ENCODE data around the gene DLG5.
A peak's percentile ranks its signal among the peaks of the same experiment; 100 is the strongest.

The DLG5 gene

DNA sequence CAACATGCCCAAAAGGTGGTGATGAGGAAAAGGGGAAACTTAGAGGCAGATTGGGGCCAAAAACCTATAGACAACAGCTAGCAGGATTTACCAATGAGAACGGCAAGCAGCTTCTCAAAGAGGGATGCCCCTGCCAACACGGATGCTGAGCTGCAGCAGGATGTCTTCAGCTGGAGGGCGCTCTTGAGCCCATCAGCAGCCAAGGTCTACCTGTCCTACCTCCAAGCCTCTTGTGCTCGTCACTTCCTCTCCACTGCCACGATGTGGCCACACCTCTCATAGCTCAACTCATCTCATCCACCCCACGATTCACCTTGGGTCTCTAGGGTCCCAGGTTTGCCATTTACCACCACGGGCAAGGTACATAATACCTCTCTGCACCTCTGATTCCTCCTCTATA is 36.5 kb downstream of the DLG5 start:
- ATAC-seq = no peak

DNA sequence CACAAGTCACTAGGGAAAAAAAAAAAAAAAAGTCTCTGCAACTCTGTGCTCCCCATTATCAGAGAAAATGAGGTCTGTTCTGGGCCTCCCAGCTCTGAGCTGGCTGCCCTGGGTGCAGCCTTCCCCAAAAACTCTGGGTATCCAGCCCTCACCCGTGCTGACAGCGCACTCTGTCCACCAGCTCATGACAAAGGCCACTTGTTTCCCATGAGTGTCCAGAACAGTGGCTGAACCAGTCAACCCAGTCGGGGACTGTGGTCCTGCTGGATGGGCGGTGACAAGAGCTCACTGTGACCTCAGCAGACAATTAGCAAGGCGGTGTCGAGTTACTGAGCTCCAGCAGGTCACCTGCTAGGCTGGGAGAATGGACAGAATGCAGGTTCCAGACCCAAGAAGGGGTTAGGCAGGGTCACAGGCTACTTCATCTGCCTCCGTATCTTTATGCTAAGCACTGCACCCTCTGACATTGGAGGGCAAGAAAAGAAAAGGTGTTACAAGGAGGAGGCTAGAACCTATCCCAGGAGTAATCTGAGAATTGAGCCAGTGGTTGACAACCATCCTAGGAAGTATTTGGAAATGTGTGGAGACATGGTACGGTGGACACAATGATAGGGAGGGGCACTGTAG is 37.2 kb downstream of the DLG5 start:
- no peak for ATAC-seq

DNA sequence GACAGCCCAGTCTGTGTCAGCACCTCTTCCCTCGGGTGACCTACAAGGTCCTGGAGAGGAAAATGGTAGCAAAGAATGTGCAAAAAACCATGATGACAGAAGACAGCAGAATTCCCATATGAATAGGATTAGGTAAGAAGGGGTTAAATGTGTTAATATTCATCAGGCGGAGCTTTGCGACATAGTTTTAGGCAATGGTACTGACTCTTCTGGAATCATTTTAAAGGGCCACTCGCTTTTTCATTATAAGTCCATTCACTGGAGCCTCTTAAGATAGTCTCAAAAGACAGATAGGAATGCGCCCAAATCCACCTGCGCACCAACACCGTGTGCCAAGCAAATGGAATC is 38.2 kb downstream of the DLG5 start:
- no peak for ATAC-seq

DNA sequence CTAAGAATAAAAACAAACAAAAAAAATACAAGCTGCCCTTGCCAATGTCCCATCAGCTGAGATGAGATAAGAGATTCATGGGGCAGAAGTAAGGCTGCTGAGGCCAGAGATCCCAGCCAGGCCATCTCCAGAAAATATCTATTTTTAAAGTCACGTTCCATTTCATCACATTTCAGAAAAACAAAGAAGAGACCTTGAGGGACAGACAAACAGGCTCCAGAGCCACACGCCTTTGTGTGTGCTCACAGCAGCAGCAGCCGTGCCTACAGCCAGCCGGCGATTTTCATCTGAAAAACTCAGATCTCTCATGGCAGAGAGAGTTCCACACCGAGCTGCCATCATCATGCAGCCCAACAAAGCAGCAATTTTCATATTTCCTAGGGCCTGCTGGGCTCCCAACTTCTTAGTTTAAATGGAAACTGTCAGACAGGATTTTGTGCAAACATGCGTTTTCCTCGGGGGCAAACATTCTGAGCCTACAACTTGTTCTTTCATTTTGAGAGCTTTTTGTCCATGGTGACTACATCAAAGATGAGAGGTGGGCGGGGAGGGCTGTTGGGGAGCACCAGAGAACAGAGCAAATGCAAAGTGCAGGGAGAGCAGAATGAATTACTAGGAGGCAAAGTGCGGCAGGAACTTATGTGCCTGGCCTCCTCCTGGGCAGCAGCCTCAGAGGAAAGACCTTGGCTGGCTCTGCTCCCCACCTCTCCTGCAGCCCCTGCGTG is 38.8 kb downstream of the DLG5 start:
- ATAC-seq = no peak

DNA sequence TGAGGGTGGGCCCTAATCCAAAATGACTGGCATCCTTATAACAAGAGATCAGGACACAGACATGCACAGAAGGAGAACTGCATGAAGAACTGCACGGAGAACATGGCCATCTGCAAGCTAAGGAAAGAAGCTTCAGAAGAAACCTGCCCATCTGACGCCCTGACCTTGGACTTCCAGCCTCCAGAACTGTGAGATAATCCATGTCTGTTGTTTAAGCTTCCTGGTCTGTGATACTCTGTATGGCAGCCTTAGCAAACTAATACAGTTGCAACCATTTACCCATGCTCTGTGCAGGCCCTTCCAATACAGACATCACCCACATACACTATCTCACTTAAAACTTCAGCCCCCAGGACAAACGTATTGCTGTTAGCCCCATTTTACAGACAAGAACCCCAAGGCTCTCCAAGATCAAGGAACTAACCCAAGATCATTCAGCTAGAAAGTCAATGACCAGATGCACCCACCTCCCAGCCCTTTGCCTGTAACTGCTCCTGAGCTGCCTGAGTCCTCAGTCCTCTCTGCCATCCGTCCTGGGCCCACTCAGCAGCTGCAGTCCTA is 39.7 kb downstream of the DLG5 start:
- no peak for ATAC-seq

DNA sequence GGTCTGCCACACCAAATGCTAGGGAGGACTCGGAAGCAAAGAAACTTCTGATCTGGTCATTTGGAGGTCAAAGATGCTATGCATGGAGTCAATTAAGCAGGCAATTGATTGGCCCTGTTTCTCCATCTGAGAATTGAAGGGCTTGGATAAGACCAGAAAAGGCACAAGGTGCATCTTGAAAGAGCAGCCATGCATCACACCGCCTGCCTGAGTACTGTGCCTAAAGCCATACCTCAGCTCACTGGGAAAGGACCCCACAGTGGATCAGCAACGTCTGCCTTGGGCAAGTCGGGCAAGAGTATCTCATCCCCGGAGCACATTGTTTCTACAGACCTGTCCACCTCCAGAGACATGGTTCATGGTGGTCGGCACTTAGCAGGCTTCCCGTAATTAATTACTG is 42.4 kb downstream of the DLG5 start:
- no peak for ATAC-seq

DNA sequence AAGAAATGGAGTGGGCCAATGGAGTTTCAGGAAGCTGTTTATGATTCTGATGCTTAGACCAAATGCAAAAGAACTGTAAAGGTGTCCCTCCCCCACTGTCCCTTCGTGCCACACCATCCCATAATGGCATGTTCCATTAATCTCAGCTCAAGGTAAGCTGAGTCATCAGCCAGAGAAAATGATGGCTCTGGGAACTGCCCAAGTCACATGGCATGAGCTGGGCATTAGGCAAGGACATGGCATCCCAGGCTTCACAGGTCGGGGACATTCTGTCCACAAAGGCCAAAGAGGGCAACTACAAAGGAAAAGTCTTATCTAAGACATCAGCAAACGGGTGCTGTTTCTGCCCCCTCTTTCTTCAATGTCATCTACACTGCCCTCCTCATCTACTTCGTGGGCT is 44.9 kb downstream of the DLG5 start:
- ATAC-seq = no peak

DNA sequence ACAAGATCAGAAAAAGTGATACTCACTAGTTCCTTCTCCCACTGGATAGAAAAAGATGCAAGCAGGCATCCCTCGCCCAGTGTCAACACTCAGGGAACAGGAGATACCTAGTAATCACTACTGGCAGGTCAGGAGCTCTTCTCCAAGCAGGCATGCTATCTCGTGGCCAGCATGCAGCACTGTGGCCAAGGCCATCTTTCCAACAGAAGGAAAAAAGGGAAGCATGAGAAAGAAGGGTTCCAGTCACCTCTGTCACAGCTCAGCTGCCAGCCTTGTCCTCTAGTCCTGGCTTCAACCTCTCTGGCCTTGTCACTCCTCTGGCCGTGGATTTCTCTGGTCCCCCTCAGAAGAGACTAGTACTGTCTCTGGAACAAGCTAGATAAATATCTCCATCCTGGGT is 45.3 kb downstream of the DLG5 start:
- no peak for ATAC-seq

DNA sequence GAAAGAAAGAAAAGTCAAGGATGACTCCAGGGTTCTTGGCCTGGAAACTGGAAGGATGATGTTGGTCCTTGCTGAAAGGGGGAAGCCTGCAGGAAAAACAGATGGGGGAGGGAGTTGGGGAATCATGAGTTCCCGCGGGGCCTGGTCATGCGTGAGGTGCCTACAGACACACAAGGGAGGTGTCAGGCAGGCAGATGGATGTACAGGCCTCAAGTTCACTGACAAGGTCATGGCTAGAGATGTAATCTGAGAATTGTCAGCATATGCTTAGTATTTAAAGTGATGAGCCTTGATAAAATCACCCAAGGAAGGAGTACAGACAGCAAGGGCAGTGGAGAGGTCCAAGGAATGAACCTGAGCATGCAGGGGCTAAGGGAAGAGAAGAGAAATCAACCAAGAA is 46.8 kb downstream of the DLG5 start:
- no peak for ATAC-seq

DNA sequence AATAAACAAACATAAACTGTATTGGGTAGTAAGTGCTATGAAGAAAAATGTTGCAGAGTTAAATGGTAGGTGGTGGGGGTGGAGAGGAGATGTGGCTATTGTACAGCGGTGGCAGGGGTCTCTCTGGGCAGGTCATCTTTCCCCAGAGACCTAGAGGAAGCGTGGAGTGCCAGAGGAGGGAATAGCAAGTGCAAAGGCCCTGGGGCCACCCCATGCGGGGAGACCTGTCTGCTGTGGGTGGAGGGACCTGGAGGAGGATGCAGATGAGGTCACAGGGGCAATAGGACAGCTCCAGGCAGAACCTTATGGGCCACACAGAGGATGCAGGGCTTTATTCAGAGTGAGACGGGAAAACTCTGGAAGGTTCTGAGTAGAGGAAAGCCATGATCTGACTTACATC is 47.5 kb downstream of the DLG5 start:
- no peak for ATAC-seq

DNA sequence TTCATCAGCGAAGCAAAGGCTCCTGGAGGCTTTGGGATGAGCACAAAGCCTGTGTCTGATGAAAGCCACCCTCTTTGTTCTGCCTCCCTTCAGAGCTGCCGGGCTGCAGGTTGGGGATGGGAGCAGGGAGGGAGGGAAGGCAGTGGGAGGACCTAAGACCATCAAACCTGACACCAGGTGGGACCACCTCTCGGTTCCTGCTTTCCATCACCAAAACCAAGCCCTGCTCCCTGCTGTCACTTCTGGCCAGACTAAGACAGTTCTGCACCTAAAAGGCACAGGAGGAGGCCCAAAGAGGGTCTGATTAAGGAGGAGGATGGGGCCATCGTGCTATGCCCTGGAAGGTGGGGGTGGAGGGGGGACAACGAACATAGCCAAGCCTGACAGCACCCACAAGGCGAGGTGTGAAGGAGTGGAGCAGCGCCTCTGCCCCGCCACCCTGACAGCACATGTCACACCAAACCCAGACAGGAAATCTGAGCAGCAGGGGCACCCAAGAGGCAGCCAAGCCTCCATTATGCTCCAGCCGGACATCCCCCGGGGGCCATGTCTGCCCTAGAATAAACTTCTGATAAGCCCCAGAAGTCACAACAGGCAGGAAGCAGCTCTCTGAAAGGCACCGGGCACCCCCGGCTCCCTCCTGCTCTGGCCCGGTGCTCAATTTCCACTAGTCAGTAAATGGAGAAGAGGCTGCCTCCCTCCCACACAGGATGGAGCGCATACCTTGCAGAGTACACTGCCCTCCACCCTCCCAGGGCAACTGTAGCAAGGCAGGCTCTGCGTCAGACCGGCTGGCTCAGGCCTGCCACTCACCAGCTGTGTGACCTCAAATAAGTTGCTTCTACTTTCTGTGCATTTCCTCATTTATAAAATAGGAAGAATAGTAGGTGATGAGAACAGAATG is 48.9 kb downstream of the DLG5 start:
- ATAC-seq = peak in 1 of 2 donors; percentile 25

DNA sequence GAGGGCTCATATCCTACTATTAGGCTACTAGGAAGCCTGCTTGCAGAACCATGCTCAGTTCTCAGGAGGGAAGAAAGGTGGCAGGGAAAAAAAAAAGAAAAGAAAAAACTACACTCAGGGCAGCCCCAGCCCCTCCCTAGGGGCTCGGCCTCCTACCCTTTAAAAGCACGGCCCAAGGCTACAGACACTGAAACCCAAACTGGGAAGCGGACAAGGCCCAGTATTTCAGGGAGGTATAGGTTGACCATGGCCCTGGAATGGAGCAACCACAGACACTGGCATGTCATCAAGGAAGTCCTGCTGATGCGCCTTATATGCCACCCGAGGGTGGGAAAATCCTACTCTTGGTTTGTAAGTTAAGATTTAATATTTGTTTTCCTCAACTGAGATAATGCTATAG is 50.8 kb downstream of the DLG5 start:
- ATAC-seq = no peak

DNA sequence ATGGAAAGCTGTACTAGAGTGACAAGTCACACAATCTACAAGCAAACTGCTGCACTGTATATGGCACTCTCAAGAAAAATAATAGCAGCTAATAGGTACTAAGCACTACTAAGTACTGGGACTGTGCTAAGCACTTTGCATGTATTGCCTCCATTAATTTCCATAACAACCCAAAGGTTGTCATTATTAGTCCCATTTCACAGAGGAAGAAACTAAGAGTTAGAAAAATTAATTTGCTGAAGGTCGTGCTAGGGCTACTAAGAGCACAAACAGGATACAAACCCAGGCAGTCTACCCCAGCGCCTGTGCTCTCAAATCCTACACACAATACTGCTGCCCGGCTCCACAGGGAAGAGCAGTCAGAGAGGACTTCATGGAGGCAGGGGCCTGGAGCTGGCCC is 51.7 kb downstream of the DLG5 start:
- no peak for ATAC-seq

DNA sequence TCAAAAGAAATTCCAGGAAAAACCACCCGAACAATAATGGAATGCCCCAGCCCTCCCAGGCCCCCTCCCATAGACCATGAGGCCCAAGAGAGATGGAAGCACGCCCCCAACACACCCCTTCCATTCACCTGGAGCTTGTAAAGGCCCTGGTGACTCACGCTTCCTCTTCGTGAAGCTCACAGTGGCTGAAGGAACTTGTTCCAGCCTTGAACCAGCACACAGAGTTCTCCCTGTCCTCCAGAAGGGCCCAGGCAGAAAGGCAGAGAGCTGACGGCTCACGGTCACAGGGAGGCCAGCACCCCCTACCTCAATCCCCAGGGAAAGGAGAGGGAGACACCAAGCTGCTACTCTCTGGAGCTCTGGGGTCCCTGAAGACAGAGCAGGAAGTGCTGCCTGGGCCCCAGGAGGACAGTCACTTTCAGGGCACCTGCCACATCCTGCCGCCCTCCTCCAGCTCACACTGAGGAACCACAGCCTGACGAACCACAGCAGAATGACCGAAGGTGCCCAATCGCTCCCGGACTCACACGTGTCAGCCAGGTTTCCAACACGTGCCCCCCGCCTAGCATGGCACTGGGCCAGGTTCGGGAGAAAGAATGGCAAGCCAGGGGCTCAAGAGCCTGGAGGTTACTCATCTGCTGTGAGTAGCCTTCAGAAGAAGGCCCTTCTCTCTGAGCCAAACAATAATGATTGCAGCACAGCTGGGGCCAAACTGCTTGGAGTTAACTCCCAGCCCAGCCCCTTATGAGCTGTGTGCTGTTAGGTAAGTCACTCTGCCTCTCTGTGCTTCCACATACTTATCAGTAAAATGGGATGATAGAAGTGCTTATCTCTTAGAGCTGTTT is 52.8 kb downstream of the DLG5 start:
- ATAC-seq = peak; percentile 76 to 88

DNA sequence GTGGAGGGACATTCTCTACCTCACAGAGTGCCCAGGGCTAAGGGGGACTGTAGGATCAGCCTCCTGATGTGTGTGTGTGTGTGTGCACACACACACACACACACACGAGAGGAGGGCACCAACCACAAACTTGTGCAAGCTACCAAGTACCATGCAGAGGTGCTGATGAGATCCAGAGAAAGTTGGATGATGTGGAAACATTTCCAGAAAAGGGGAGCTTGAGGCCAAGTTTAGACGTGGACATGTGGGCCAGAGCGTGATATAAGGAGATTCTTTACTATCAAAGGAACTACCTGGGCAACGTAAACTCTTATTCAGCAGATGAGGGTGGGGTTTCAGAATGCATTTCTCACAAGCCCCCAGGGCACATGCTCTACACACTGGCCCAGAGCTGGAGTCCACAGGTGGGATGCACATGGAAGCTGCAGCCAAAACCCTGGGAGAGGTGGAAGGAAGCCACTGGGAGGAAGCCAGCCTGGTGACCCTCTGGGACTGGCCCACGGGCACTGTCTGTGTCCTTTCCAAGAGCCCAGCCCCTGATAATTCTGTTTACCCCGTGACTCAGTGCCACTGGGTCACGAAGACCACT is 53.5 kb downstream of the DLG5 start:
- no peak for ATAC-seq

DNA sequence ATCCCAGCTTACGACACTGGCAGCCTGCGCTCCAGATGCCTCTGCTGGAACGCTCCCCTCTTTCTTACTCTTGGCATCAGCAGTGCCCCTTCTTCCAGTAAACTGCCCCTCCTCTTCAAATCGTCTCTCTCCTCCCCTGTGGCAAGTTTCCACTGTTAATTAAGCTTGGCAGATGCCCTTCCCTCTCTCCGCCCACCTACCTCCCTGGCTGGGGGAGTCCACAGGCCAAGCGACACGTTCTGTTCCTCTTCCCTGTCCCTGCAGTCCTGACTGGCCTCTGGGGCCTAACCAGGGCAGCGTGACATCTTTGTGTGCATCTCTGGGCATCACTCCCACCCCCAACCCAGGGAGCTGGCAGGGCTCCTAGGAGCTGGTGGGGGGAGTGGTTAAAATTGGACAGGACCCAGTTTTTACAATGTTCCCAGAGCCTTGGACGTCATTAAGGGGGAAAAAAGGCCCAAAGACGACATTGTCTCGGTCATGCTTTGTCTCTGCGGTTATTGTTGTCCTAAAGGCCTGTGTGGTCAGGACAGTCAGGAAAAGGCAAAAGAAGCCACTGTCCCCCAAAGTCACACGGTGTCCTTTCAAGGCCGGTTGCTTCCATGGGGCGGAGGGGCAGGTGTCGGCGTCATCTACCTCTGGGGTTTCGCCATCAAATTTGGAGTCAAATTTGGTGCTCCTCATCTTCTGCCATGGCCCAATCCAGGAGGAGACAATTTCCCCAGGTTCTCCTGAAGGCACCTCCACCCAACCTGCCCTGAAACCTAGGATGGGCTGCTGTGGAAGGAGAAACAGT is 54.2 kb downstream of the DLG5 start:
- ATAC-seq = no peak

DNA sequence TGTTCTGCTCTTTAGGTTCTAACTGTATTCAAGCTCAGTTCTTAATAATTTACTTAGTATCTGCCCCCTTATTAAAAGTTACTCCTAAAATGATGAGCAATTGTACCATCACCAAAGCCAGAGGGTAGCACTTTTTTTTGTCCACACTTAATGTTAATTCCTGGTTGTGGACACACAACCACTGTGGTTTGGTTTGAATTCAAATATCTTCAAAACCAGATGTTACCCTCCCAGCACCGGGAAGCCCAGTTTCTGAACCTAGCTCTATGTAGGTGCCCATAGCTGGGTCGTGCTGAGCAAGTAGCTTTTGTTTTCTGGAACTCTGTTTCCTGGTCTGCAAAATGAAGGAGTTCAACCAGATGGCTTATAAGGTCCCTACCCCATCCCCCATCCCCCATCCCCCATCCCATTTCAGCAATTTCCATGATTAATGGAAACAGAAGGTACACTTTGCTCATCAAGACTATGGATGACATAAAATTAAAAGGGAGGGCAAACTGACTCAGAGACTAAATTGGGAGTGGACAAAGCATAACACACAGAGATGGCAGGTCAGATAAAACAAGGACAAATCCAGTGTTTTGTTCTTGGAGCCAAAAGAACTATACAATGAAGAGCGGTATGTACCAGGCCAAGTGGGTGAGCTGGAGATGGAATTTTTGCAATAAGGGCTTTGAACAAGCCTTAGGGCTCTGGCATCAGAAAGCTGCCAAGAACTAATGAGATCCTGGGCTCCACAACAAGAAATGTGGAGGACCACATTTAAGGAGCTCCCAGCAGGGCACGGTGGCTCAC is 56.7 kb downstream of the DLG5 start:
- ATAC-seq = no peak

DNA sequence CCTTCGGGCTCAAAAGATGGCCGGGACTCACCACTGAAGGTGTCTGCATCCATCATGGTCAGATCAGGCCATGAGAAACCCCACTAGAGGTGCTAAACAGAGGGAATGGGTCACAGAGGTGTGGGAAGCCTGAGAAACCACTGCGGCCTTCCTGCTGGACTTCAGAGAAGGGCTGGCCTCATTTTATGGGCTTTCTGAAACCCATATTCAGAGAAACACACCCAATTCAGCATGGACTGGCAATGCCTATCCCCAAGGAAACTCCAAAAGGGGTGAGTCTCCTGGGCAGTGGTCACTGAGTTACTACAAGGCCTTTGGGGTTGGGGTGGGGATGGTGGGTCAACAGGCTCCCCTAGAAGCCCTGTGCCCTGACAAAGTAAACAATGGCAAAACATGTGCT is 58.0 kb downstream of the DLG5 start:
- no peak for ATAC-seq

DNA sequence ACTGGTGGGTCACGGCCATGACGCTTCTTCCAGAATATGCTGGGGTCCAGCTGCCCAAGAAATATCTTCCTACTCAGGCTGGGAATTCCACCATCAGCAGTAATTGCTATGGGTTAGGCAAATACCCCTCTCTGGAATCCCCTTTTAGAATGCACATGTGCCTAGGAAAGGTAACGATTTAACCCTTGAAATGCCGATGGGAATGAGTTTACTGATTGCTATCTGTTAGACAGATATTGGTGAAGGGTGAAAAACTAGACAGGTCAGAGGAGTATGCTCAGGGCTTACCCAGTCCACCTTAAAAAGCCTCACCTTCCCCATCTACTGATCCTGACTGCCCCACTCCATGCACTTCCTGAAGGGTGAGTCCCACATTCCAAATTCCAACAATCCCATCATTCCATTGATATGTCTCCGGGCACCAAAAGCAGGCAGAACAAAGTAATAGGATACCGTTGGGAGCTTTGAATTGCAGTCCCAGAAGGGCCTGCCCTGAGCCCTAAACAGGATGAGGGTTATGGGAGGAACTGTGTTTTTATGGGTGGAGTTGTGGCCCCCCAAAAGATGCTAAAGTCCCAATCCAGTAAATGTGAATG is 59.3 kb downstream of the DLG5 start:
- no peak for ATAC-seq

DNA sequence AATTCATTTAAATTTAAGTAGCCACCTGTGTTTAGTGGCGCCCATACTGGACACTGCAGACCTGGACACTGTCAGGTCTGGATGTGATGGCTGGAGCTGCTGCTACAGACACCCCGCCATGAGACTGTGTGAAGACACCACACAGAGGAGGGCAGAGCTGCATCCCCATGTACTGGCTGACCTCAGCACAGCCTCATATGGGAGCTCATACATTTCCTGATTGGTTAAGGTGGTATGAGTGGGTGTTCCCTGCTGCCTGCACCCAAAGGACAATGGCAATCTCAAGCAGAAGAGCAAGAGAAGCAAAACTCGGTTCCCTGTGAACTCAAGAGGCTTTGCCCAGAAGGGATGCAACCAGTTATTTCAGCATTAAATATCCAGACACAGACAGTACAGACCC is 60.0 kb downstream of the DLG5 start:
- no peak for ATAC-seq

All from activated CD4-positive, CD25-positive, alpha-beta regulatory T cell treated with anti-CD3 and anti-CD28 coated beads, Interleukin-2, amount 50 U/mL, for 24 hours (primary cell).